GM18508 (cell line): Measurements from ENCODE around the gene NOTCH1.

Source experiments
- ATAC-seq: cut with Tn5 transposase; IDR thresholded peaks from one replicate; pipeline ENCODE4 v1.9.1; 2021; ENCODE audit warnings: moderate number of reproducible peaks; ENCODE audit not compliant: insufficient read depth, unreplicated experiment

Gene NOTCH1

DNA sequence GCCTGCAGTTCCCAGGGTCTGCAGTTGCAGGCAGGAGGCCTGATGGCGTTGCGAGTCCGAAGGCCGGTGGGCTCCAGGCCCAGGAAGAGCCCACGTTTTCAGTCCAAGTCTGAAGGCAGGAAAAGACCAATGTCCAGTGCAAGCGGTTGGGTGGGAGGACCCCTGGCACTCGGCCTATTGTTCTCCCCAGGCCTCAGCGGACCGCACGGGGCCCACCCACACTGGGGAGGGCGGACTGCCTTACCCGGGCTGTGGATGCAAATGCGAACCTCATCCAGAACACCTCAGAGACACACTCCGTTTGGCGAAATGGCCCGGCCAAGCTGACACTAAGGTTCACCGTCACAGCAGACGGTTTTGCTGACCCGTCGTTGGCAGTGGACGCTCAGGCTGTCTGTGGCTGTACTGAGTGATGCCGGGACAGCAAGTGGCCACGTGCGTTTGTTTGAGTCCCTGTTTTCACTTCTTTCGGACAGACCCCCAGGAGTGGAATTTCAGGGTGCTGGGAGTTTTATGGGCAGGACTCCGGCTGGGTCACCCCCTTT lies 52.8 kb downstream of the NOTCH1 start:
- ATAC-seq, result no peak

DNA sequence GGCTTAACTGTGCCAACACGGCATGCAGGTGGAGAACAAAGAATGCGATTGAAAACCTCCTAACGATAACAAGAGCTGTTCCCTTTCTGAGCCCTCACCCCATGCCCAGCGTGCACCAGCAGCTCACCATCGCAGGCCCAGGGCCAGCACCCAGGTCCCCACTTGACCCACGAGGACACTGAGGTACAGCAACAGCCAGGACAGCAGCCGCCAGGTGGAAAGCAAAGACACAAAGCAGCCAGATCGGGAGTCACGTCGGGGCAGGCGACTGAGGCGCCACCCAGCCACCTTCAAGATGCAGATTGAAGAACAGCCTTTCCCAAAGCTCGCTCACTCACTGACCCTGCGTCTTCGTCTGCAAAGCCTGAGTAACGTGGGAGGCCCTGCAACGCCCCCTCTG lies 56.1 kb downstream of the NOTCH1 start:
- ATAC-seq, result no peak

DNA sequence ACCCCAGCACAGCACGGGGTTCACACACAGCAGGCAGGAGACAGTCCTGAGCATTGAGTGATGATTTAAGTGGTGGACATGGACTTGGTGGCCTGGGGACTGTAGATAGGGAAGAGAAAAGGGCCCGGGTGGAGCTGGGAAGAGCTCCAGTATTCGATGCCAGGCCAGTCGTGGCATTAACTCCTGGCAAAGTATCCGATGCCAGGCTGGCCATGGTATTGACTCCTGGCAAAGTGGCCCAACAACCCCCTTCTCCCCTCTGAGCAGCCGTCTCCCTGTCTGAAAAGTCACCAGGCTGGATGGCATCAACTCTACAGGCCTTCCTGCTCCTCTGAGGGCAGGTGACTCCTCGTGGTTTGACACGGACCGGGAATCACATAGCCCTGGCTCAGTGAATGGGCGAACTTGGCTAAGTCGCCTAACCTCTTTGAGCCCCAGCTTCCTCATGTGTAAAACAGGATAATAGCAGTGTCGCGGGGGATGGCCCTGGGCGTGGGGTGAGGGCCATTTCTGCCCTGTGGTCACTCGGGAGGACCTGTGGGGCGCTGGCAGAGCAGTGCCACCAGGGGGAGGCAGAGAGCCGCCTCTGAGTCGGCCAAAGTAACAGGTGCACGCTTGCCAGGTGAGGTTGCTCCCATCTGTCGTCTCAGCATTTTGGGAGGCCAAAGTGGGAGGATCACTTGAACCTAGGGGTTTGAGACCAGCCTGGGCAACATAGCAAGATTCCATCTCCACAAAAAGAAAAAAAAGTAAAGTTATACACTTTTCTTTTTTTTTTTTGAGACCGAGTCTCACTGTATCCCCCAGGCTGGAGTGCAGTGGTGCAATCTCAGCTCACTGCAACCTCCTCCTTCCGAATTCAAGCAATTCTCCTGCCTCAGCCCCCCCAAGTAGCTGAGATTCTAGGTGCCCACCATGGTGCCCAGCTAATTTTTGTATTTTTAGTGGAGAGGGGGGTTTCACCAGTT lies 57.3 kb downstream of the NOTCH1 start:
- no peak for ATAC-seq

DNA sequence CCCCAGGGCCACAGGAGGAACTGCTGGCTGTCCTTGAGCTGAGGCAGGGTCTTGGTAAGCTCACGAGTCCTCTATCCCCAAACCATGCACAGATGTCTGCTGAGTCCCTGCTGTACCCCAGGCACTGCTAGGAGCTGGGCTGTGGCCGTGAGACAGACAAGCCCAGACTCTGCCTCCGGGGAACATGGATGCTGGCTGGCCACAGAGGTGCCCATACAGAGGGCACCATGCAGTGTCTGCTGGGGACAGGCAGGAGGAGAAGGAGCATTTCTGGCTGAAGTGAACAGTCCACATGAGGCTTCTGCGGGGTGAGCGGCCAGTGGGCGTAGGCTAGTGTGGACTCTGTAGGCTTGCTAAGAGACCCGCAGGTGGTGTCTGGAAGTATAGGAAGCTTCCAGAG lies 58.2 kb downstream of the NOTCH1 start:
- ATAC-seq, result no peak

DNA sequence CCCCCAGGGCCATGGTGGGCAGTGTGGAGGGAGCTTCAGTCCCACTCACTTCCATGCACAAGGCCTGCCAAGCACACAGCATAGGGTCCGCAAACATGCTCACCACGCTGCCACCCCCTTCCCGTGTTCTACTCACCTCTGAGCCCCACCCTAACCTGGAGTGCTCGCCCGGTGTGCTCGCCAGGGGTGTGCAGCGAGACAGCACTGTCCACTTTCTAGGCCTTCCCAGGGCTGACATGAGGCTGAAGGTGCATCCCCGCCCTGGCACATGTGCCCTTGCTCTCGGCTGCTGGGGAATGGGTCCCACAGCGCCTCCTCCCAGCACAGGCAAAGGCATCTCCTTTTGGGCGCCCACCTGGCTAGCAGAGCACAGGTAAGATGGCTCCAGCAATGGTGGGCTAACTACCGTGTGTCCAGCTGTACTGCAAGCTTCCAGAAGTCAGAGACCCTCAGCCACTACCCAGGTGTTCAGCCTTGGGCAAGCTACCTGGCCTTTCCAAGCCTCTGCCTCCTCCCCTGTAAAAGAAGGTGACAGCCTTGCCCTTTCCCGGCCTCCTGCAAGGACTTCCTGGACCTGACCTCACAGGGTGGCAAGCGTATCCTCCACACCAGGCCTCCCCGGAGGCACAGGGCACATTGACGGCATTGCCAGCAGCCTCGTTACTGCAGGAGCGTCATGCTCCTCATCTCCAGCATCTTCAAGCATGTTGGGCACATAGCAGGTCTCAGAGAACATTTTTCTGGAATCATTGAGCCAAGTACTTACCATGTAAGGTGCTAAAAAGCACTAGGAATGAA lies 58.8 kb downstream of the NOTCH1 start:
- ATAC-seq, result no peak

DNA sequence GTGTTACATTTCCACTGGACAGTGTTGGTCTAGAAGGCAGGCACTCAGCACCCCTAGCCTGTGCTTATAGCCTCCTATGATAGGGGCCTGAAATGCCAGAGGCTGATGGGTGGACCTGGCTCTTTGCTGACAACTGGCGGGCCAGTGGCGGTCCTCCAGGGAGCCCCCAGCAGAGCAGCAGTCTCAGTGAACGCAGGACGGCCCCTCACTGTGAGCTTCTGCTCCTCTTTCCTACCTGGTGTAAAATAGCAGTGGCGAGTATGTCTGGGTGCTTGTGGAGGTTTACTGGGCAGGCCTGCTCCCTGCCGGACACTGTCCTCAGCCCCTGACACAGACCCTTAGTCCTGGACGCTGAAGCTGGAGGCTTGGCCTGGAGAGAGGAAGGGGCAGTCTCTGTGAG lies 59.7 kb downstream of the NOTCH1 start:
- no peak for ATAC-seq

DNA sequence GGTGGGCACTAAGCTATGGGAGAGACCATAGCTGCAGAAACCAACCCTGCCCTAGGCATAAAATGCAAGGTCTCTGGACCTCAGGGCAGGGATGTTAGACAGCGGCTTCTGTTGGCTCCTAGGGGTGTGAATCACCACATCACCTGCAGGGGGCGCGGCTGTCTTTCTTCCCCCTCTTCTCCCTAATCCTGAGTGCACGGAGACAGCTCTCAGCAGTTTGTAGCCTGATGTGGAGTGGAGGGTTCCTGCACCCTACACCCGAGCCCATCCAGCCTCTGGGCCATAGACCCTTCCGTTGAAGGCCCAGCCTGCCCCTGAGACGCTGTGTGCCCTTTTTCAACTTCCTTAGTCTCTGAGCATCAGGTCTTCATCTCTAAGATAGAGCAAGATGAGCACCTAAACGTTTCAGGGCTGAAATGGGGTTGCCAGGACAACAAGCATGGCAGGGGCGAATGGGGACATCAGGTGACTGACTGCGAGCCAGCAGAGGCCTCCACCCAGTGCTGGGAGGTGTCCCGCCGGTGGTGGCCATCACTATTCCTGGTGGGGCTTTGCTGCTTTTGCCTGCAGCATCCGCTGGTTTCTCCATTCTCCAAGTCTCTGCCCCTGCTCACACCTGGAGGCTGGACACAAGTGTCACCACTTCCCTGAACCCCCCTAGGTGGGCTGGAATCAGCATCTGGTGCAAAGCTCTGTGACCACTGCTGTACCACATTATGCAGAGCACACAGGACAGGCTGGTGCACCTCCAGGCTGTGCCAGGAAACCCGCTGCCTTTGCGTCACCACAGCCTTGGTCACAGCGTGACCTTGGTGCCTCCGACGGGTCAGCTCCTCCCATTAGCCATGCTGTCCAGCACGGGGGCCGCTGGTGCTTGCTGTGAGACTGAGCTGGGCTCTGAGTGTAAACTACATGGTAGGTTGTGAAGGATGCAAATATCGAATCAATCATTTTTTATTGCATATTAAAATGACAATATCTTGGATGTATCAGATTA lies 60.5 kb downstream of the NOTCH1 start:
- ATAC-seq, result no peak

DNA sequence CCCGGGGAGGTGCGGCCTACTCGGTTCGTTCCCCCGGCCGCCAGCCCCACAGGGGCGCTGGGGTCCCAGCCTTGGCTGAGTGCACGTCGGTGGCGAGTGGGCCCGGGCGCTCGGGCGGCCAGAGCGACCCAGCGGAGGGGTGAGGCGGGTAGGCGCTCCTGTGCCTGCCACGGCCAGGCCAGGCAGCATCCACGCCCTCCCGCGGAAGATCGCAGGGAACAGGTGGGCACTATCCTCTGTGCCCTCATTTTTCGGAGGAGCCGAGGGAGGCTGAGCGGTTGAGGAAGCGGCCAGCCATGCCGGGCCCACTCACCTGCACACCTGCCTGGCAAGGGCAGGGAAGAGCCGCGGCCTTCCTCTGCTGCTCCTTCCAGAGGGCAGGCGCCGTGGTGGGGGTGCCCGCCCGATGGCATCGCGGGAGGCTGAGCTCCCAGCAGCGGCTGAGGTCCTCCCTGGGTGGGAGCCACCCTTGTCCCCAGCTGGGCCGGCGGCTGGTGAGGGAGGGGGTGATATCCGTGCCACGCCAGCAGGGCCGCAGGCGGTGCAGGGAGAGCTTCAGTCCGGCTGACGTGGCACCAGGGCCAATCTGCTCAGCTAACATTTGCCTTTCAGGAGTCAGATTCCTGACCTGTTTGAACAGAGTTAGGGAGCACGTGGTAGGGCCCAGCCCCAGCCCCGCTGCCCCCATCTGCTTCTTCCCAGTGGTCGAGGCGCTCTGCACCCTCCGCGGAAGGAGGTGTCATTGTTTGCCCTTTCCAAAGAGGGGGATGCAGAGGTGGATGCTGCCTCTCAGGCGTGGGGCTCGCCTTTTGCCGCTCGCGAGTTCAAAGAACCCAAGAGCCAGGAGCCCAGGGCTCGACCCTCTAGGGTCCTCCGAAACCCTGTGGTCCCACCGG lies 61.4 kb downstream of the NOTCH1 start:
- no peak for ATAC-seq

DNA sequence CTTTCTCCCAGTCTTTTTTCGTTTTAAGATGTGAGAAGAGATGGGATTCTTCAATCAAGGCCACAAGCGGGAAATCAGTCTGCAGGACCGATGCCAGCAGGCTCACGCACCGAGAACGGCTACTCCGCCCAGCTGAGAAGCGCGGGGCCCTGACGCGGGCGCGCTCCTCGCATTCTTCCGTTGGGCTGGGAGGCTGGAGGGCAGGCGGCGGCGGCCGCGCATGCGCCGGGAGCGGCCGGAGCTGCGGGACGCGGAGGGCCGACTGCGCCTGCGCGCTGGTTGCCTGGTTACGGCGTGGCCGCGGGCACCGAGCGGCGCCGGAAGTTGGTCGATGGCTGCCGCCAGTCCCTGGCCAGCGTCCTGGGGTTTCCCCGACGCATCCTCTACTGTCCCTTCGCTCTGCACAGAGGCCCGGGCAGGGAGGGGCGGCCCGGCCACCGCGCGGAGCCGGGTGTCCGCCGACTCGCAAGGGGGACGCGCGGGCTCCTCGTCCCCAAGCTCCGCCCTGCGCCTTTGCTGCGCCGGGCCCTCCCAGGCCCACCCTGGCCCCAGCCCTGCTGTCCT lies 62.2 kb downstream of the NOTCH1 start:
- ATAC-seq, result peak; percentile 39

DNA sequence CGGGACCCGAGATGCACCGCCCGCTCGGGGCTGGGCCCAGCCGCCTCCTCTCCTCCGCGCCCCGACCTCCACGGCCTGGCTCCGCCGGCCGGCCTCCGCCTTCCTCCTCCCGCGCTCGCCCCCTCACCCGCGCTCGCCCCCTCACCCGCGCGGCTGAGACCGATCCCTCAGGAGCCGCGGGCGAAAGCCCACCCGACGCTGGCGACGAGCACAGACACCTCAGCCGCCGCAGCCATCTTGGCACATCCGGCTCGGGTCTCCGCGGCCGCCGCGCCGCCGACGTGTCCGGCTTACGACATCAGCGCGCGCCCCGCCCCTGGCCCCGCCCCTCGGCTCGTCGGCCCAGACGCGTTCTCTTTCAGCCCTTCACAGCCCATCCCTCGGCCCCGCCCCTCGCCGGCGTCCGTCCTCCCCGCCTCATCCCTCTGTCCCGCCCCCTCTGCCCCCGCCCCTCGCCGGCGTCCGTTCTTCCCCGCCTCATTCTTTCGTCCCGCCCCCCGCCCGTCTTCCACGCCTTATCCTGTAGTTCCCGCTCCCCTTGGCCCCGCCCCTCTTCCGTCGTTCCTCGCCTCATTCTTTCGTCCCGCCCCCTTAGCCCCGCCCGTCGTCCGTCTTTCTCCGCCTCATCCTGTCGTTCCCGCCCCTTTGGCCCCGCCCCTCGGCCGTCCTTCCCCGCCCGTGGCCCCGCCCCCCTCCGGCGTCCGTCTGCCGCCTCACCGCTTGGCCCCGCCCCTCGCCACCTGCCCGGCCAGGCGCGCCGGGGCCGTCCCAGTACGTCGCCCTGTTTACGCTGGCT lies 62.9 kb downstream of the NOTCH1 start, which contains the start of gene SEC16A:
Gene SEC16A, minus strand, starts transcription at position 248 of the 796 bp plus-strand sequence. CDS start 5,425 bp downstream, outside the sequence.
- no peak for ATAC-seq

DNA sequence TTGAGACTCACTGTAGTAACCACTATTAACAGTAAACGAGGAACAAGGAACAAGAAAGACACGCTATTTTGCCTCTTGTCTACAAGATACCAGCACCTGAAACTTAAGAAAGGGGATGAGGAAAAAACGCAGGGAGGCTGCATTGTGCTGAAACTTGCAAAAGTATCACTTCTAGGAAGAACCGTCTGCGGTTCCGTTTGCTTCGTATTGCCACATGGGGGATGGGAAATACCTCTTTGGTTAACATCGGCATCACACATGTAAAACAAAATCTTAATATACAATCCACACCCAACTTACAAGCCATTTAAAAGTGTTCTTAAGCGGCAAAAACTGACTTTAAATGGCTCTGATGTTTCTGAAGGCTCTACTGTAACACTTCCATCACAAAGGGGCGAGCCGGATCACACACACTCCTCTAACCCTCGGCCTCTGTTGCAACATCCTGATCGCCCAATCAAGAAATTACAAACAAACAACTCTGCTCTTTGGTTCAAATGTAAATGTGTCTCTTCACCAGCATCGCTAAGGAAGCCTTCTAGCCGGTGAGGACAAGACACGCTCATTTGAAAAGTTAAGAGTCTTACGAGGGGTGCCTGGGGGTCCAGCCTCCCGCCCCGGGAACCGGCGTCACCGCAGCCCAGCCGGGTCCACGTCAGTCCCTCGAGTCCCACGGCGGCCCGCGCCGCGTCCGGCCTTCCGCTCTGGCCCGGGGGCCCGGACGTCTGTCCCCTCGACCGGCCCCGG lies 63.6 kb downstream of the NOTCH1 start:
- ATAC-seq, result no peak

DNA sequence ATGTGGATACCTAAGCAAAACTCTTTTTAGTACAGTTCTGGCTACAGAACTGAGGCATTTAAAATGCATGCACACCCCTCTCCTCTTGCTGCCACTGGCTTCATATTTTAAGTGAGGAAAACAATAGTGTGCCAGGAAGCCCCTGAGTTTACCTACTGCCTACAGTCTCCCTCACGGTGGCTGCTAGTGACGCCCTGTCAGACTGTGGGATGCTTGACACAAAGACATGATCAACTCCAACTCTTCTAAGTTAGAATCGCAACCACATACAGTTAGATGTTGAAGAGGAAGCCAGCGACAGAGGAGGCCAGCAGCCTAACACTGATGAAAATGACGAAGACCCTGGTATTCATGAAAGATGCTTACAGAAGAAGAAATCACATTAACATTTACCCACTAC lies 64.3 kb downstream of the NOTCH1 start:
- ATAC-seq, result no peak

DNA sequence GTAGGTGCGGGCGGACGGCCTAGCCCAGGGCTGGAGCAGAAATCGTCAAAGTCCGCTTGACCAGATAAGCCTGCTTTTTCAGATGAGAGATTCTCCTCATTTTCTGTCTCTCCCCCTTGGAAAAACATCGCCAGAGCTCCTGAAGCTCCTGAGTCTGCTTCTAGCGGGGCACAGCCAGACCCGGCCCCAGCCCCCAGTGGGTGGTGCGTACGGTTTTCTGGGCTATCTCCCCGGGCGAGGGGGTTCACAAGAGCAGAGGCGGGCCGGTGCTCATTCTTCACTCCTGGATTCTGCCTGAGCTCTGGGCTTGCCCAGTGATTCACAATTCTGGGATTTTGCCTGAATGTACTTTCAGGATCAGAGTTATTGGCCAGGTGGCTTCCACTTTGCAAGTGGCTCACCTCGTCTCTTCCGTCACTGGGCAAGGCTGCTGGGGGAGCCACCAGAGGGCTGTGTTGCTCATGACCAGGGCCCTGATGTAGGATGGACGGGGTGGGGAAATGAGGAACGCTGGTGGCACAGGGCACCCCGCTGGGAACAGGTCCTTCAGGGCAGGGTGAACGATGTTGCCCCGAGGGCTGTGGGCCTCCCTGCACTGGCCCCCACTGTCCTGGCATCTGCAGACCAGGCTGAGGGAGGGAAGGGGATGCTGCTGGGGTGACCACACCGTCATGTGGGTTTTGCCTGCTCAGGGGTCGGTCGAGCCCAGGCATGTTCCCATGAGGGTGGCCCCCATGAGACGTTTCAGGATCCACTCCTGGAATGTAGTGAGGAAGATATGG lies 69.3 kb downstream of the NOTCH1 start:
- ATAC-seq, result no peak

DNA sequence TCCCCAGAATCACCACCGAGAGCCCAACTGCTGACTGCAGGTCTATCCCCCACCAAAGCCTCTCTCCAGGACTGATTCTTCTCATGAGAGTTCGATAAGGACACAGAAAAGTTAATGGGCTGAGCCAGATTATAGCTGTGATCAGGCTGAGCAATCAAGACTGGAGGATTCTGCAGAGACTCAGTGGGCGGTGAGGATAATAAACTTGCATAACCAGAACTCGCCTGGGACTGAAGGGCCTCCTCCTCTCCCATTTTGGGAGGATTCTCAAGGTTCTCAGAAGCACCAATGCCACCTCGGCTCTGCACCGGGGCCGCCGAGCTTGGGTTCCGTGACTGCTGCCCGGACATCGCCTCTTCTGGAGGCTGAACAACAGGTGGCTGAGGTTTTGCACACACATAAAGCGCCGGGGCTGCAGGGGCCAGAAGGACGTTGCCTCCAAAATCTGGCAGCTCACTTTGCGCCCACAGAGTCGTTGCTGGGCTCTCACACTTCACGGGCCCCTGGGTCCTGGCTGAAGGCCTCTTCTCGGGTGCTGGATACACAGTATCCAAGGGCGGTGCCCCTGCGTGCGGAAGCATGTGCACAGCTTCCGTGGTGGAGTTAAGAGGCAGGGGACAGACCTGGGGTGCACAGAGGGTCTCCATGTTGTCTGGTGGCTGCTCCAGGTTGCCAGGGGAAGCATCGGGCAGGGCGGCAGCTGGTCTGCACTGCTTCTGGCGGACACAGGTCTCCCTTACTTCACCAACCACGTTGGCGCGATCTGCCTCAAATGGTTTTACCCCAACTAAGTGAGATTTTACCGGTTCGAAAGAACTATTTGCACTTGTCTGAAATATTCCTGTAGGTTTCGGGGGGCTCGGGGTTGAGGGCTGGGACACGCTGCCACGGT lies 70.6 kb downstream of the NOTCH1 start:
- ATAC-seq, result no peak

DNA sequence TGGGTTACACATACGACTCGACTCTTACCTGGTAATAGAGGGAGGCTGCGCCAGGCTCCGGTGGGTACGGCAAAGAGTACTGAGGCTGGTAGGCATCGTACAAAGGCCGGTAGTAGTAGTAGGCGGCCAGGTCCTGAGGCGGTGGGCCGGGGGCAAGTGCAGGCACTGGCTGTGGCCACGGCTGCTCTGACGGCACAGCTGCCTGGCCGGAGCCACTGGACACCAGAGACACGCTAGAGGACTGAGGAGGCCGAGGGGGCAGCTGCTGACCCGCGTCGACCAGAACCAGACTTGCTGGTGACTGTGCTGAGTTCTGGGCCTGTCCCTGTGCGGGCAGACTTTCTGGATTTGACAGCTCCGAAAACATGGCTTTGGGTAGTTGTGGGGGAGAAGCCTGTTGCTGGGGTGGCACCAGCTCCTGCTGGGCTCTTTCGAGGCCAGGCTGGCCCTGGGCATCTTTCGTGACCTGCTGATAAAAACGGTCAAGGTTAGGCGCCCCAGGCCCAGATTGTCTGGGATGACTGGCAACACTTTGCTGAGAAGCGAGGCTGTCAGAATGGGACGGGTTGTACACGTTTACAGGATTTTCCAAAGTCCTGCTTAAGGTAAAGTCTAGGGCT lies 71.7 kb downstream of the NOTCH1 start:
- ATAC-seq, result no peak
